ENCODE data around the gene PLEKHG4. TPM values are rescaled to one million over a fixed set of nuclear protein-coding genes. Genes with fewer than 3 reads are reported as not detected.

PLEKHG4 gene
- total RNA-seq, 4 donors from 2014 or later, result 3.0 to 14.4 (median 6.1) TPM

DNA sequence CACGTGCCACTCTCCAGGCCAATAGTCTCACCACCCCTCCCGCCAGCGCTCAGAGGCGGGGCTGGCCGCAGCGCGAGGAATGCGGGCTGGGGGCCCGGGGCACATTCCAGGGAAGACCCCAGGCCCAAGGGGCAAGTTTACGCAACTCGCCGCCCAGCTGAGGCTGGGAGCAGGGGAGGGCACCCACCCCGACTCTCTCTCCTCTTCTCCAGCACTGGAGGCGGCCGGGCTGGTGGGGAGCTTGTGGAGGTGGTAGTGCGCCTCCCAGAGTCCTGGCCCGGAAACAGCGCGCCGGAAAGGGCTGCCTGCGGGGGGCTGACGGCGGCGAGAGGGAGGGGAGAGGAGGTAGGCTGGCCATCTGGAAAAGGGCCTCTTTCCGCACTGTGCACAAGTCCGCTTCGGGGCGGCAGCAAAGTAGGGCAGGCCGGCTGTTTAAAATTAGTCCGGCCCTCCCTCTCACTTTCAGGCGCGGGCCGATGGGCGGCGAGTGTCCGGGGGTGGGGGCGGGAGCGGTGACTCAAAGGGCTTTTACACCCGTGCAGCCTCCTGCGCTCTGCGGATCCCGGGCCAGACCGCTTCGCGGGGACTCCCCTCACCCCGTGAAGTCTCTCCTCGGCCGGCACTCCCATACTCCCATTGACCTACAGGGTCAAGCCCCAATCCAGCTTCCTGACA is 33.1 kb upstream of the PLEKHG4 start:
- H3K4me1 ChIP-seq, result peaks cover 0 to 79% (median 39%) of the 10 kb centered on the region in 3 donors
- TF ChIP-seq EP300 (IDR thresholded peaks at IDR 0.05) (no peak), CTCF (IDR thresholded peaks at IDR 0.05) (peak in 3 of 4 experiments; percentile 24 to 52 (median 41)), POLR2AphosphoS5 (IDR thresholded peaks at IDR 0.05) (peak; percentile 15), POLR2A (IDR thresholded peaks at IDR 0.05) (no peak)
- 0% methylated on average over 1 of the region's 48 CpGs; no CpG with 5 or more reads in 1 of the 2 donors for WGBS, 2 donors (ENCODE audit: low coverage in 1 of 2)

DNA sequence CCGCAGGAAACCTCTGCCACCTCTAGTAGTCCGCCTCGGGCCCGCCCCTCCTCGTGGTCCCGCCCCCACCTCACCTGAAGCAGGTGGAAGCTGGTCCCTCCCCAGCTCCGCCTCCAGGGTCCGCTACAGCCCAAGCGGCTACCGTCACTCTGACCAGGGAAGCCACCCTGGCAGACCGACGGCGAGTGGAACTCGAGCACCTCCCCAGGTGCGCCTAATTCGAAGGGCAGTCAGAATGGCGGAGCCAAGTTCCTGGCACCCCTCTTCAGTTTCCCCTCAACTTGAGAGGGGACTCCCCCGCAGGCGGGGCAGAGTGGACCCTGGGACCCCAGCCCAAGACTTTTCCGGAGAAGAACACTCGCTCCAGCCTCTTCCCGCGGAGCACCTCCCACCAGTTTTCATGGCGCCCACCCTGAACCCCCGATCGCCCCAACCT is 32.6 kb upstream of the PLEKHG4 start:
- TF ChIP-seq POLR2AphosphoS5 (IDR thresholded peaks at IDR 0.05) (no peak), CTCF (IDR thresholded peaks at IDR 0.05) (no peak), EP300 (IDR thresholded peaks at IDR 0.05) (no peak)
- H3K4me3 ChIP-seq, result peak overlapping the region; percentile 54 to 80
- peaks cover 0 to 73% (median 38%) of the 10 kb centered on the region in 3 donors for H3K4me1 ChIP-seq
- peaks cover 32% of the 10 kb centered on the region for H3K27me3 ChIP-seq
- H3K36me3 ChIP-seq, result no peaks in the 10 kb centered on the region
- peak overlapping the region; percentile 3 to 87 (median 84) for H3K27ac ChIP-seq
- no peak for ATAC-seq
- WGBS, 2 donors (ENCODE audit: low coverage in 1 of 2), result 0% methylated on average over 7 of the region's 26 CpGs; no CpG with 5 or more reads in 1 of the 2 donors
- H3K9me3 ChIP-seq, result no peaks in the 10 kb centered on the region

More for the DNA sequence above, 33.1 kb upstream of the PLEKHG4 start:
- no peaks in the 10 kb centered on the region for H3K36me3 ChIP-seq
- peak; percentile 41 for ATAC-seq
- H3K27me3 ChIP-seq, result peaks cover 29% of the 10 kb centered on the region
- peak overlapping the region; percentile 3 to 87 (median 84) for H3K27ac ChIP-seq
- H3K4me3 ChIP-seq, result peak overlapping the region; percentile 54 to 80
- no peaks in the 10 kb centered on the region for H3K9me3 ChIP-seq

- Histone ChIP-seq H3K9me3 (no peaks in the 10 kb centered on the region), H3K27me3 (peaks cover 39% of the 10 kb centered on the region), H3K4me1 (peaks cover 0 to 67% (median 38%) of the 10 kb centered on the region in 3 donors), H3K36me3 (no peaks in the 10 kb centered on the region), H3K4me3 (peak within 1 kb of the TSS; percentile 54 to 80), H3K27ac (peak within 1 kb of the TSS; percentile 3 to 87 (median 84))
- peak; percentile 89 for ATAC-seq
- TF ChIP-seq CTCF (IDR thresholded peaks at IDR 0.05) (peak in 2 of 4 experiments; percentile 15 to 25), POLR2A (IDR thresholded peaks at IDR 0.05) (peak; percentile 72 to 78), EP300 (IDR thresholded peaks at IDR 0.05) (no peak), POLR2AphosphoS5 (IDR thresholded peaks at IDR 0.05) (peak; percentile 57)
- WGBS, 2 donors (ENCODE audit: low coverage in 1 of 2), result 0% methylated on average over 1 to 3 of the region's 60 CpGs
These were observed 31.9 kb upstream of the PLEKHG4 start, which contains the start of gene FHOD1 for GRCh38 chr16:67247192-67248072. TSS of gene FHOD1 (minus strand) at chr16:67247481. CDS start at chr16:67247410, 71 bp downstream.

DNA sequence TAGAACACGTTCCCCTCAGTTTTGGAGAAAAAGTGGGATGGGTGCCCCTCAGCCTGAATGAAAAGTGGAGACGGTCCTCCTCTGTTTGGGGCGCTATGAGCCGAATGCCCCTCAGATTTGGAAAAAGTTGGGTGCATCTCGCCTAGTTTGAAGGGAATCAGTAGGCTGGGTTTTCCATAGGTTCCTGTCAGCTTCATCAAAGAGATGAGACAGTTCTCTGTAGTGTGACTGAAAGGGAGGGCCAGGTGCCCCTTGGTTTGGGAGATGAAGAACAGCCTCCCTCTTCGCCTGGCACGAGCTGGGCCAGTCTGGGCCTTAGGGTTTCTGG is 31.3 kb upstream of the PLEKHG4 start:
- TF ChIP-seq POLR2AphosphoS5 (IDR thresholded peaks at IDR 0.05) (no peak), CTCF (IDR thresholded peaks at IDR 0.05) (no peak), EP300 (IDR thresholded peaks at IDR 0.05) (no peak), POLR2A (IDR thresholded peaks at IDR 0.05) (no peak)
- peak overlapping the region; percentile 31 to 80 for H3K4me3 ChIP-seq
- H3K27ac ChIP-seq, result peak overlapping the region in 3 of 4 donors; percentile 83 to 87 (median 86)
- H3K9me3 ChIP-seq, result no peaks in the 10 kb centered on the region
- WGBS, 2 donors (ENCODE audit: low coverage in 1 of 2), result 0 to 5% methylated on average over 3 to 7 of the region's 7 CpGs
- no peaks in the 10 kb centered on the region for H3K36me3 ChIP-seq
- H3K27me3 ChIP-seq, result peaks cover 45% of the 10 kb centered on the region
- no peak for ATAC-seq
- peaks cover 0 to 62% (median 38%) of the 10 kb centered on the region in 3 donors for H3K4me1 ChIP-seq

All from gastroesophageal sphincter (tissue), 4 donors.